Esophagus squamous epithelium (tissue), 5 donors: ENCODE results near the gene KIF22. TPM values are rescaled to one million over a fixed set of nuclear protein-coding genes. Genes with fewer than 3 reads are reported as not detected.
"Not testable (repeated sequence)": the region's sequence is repeated elsewhere in the genome, so short reads cannot be mapped to it uniquely, and the experiment has no call there.

Experiments
- DNase-seq: peaks from one replicate; lab custom pipeline; 2025; lab: John Stamatoyannopoulos, UW
- H3K27ac ChIP-seq, 4 donors: fragments of 200-600 bp; sonication (generic); one replicate each; pipeline ENCODE4 v1.5.1; 2016 to 2019; ENCODE audit warnings: mild to moderate bottlenecking in 1 of 4
- H3K27me3 ChIP-seq, 4 donors: fragments of 200-600 bp; sonication (generic); 1 replicate in 3 of 4; 2 replicates in 1 of 4; pipeline versions ENCODE4 v1.5.1 to v1.6.0; 2017 to 2021; ENCODE audit warnings: antibody characterized with exemption in 1 of 4
- H3K36me3 ChIP-seq, 3 donors: fragments of 200-600 bp; sonication (generic); one replicate each; pipeline ENCODE4 v1.5.1; 2016 to 2019
- H3K4me1 ChIP-seq, 3 donors: fragments of 200-600 bp; sonication (generic); one replicate each; pipeline ENCODE4 v1.5.1; 2017 to 2019
- H3K4me3 ChIP-seq, 4 donors: fragments of 200-600 bp; sonication (generic); 1 replicate in 3 of 4; 2 replicates in 1 of 4; pipeline ENCODE4 v1.5.1; 2016 to 2019; ENCODE audit warnings: mild to moderate bottlenecking in 2 of 4, moderate library complexity in 1 of 4
- H3K9me3 ChIP-seq, 3 donors: fragments of 200-600 bp; sonication (generic); one replicate each; pipeline ENCODE4 v1.5.1; 2016 to 2019
- POLR2A ChIP-seq, 4 donors: fragments of 450-650 bp; IDR thresholded peaks; one replicate each; pipeline ENCODE4 v1.6.1; 2017; ENCODE audit warnings: antibody characterized with exemption in 4 of 4, mild to moderate bottlenecking in 4 of 4, moderate library complexity in 3 of 4
- WGBS, 2 donors: methylation state at CpG; one replicate each; pipeline ENCODE4 v1.1.5; 2018; 5-methylcytosine and 5-hydroxymethylcytosine counted together
- intact Hi-C: fragments of 100-400 bp; cut with DNase I; formaldehyde crosslinking; loops from one replicate; pipeline ENCODE4 v1.15.0; 2022
- total RNA-seq, 4 donors: library from RNA; depleted of rRNA; stranded (reverse); fragments of >200 nt; gene quantifications; one replicate each; pipeline ENCODE4 v1.1.0, GENCODE V29; 2016
- TF ChIP-seq, protein P1 (sequence below), 6 experiments: fragments of 450-650 bp in 4 of 6; fragments of 200-600 bp in 2 of 6; sonication (generic) in 2 of 6; IDR thresholded peaks; one replicate each; pipeline ENCODE4 v1.5.1; 2016 to 2019; ENCODE audit warnings: antibody characterized with exemption in 6 of 6, mild to moderate bottlenecking in 4 of 6, moderate library complexity in 4 of 6
- donor health status: DM: yes; HTN: yes; CAD: no.

The KIF22 gene
- total RNA-seq, 4 donors from 2014 or later = 31.0 to 46.3 (median 37.6) TPM

DNA sequence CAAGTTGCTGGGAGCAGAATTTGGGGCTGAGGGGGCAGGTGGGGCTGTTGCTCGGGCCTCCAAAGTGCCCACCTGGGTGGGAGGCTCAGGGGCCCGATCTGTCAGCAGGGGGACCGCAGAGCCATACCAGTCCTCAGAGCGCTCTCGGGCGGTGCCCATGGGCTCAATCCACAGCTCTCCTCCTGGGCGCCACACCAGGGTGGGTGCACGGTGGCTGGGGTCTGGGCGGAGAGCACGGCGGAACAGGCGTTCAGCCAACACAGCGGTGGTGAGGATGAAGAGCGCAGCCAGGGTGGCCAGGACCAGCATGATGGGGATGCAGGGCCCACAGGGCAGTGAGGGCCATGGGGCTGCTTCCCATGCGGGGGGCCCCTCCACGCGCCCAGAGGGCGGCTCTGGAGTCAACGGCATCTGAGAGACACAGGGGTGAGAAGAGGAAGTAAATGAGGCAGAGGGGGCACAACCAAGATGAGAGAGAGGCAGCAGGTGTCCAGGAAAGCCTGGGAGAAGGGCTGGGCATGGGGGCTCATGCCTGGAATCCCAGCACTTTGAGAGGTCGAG lies 45.9 kb upstream of the KIF22 start:
- Histone ChIP-seq H3K36me3 (no peaks in the 10 kb centered on the region), H3K9me3 (no peaks in the 10 kb centered on the region), H3K4me3 (peak overlapping the region in 3 of 4 donors; percentile 34 to 59 (median 44)), H3K4me1 (no peaks in the 10 kb centered on the region), H3K27ac (peak overlapping the region in 1 of 4 donors; percentile 72), H3K27me3 (peaks cover 0 to 39% (median 0%) of the 10 kb centered on the region in 4 donors)
- 73 to 82% methylated on average over 5 to 16 of the region's 20 CpGs for WGBS, 2 donors
- TF ChIP-seq, protein P1, sequence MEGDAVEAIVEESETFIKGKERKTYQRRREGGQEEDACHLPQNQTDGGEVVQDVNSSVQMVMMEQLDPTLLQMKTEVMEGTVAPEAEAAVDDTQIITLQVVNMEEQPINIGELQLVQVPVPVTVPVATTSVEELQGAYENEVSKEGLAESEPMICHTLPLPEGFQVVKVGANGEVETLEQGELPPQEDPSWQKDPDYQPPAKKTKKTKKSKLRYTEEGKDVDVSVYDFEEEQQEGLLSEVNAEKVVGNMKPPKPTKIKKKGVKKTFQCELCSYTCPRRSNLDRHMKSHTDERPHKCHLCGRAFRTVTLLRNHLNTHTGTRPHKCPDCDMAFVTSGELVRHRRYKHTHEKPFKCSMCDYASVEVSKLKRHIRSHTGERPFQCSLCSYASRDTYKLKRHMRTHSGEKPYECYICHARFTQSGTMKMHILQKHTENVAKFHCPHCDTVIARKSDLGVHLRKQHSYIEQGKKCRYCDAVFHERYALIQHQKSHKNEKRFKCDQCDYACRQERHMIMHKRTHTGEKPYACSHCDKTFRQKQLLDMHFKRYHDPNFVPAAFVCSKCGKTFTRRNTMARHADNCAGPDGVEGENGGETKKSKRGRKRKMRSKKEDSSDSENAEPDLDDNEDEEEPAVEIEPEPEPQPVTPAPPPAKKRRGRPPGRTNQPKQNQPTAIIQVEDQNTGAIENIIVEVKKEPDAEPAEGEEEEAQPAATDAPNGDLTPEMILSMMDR (IDR thresholded peaks at IDR 0.05) = no peak
- no peak for TF ChIP-seq POLR2A (IDR thresholded peaks at IDR 0.05)
- no peak for DNase-seq
- intact Hi-C loops = no loop called here

GRCh38 chr16:29745121-29745852 lies 45.3 kb upstream of the KIF22 start:
- H3K27ac ChIP-seq = peak overlapping the region; percentile 18 to 72 (median 46)
- no peaks in the 10 kb centered on the region for H3K9me3 ChIP-seq
- DNase-seq = no peak
- TF ChIP-seq POLR2A (IDR thresholded peaks at IDR 0.05) = no peak
- TF ChIP-seq, protein P1 (IDR thresholded peaks at IDR 0.05) = no peak
- intact Hi-C loops = no loop called here
- no peaks in the 10 kb centered on the region for H3K36me3 ChIP-seq
- no peaks in the 10 kb centered on the region for H3K4me1 ChIP-seq
- H3K4me3 ChIP-seq = peak overlapping the region; percentile 19 to 59 (median 39)
- peaks cover 0 to 39% (median 0%) of the 10 kb centered on the region in 4 donors for H3K27me3 ChIP-seq
- 77 to 80% methylated on average over 10 to 15 of the region's 16 CpGs for WGBS, 2 donors

GRCh38 chr16:29745853-29746345 lies 44.7 kb upstream of the KIF22 start, which contains the start of gene C16orf54:
Gene C16orf54 (minus strand): TSS chr16:29745990. CDS start chr16:29744951, 1,039 bp downstream.
- H3K4me3 ChIP-seq = peak within 1 kb of the TSS; percentile 19 to 59 (median 39)
- peak within 1 kb of the TSS; percentile 18 to 72 (median 46) for H3K27ac ChIP-seq
- H3K27me3 ChIP-seq = peaks cover 0 to 39% (median 0%) of the 10 kb centered on the region in 4 donors
- TF ChIP-seq, protein P1 (IDR thresholded peaks at IDR 0.05) = no peak
- peak in 1 of 4 donors; percentile 54 for TF ChIP-seq POLR2A (IDR thresholded peaks at IDR 0.05)
- H3K4me1 ChIP-seq = no peaks in the 10 kb centered on the region
- WGBS, 2 donors = 58 to 66% methylated on average over 3 to 5 of the region's 12 CpGs
- peak; percentile 51 for DNase-seq
- H3K9me3 ChIP-seq = no peaks in the 10 kb centered on the region
- intact Hi-C loops = no loop called here
- no peaks in the 10 kb centered on the region for H3K36me3 ChIP-seq

DNA sequence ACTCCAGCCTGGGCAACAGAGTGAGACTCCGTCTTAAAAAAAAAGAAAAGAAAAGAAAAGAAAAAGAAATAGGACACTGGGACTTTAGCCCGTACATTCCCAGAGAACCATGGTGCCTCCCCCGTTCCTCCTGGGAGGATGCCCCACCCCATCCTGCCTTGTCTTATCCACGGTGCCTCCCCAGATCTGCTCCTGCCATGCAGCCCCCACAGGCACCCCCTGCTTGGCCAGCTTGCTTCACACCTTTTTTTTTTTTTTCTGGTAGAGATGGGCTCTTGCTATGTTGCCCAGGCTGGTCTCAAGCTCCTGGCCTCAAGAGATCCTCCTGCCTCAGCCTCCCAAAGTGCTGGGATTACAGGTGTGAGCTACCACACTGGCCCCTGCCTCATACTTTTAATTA lies 44.0 kb upstream of the KIF22 start:
- H3K9me3 ChIP-seq, DNase-seq, H3K36me3 ChIP-seq, H3K4me1 ChIP-seq, intact Hi-C loops: not testable (repeated sequence)
- 58 to 61% methylated on average over 4 of the region's 4 CpGs for WGBS, 2 donors
- peaks cover 0 to 37% (median 0%) of the 10 kb centered on the region in 4 donors for H3K27me3 ChIP-seq
- peak overlapping the region in 1 of 4 donors; percentile 72 for H3K27ac ChIP-seq
- peak overlapping the region in 1 of 4 donors; percentile 59 for H3K4me3 ChIP-seq

- no peaks in the 10 kb centered on the region for H3K9me3 ChIP-seq
- DNase-seq = no peak
- no peak overlapping the region for H3K4me3 ChIP-seq
- WGBS, 2 donors = 100% methylated on average over 2 of the region's 30 CpGs
- H3K27me3 ChIP-seq = peaks cover 0 to 23% (median 0%) of the 10 kb centered on the region in 4 donors
- no peaks in the 10 kb centered on the region for H3K36me3 ChIP-seq
- TF ChIP-seq, protein P1 (IDR thresholded peaks at IDR 0.05) = no peak
- no peak for TF ChIP-seq POLR2A (IDR thresholded peaks at IDR 0.05)
- H3K27ac ChIP-seq = no peak overlapping the region
- H3K4me1 ChIP-seq = no peaks in the 10 kb centered on the region
- intact Hi-C loops = no loop called here
Measured at GRCh38 chr16:29747947-29748759, 42.4 kb upstream of the KIF22 start.

GRCh38 chr16:29748760-29749149 lies 41.8 kb upstream of the KIF22 start:
- H3K9me3 ChIP-seq, H3K27ac ChIP-seq, DNase-seq, H3K36me3 ChIP-seq, H3K4me3 ChIP-seq, H3K4me1 ChIP-seq, intact Hi-C loops: not testable (repeated sequence)
- WGBS, 2 donors = 42 to 73% methylated on average over 2 to 4 of the region's 4 CpGs
- H3K27me3 ChIP-seq = peaks cover 0 to 21% (median 0%) of the 10 kb centered on the region in 4 donors
